GM23338 (cell line): Measurements from ENCODE around the gene SRSF5. TPM values are rescaled to one million over a fixed set of nuclear protein-coding genes. Genes with fewer than 3 reads are reported as not detected.

Source experiments
- ATAC-seq: fragments of 200-7000 bp; cut with Tn5 transposase; 3 replicates; pipeline ENCODE4 v1.9.1; 2020
- DNase-seq: peaks from one replicate; pipeline ENCODE4 v3.0.0-alpha.2; 2015; ENCODE audit warnings: low spot score
- H2AFZ ChIP-seq: fragments of 200-600 bp; sonication (generic); 2 replicates; pipeline ENCODE4 v1.8.0; 2016; ENCODE audit warnings: antibody characterized with exemption, mild to moderate bottlenecking, moderate library complexity
- H3F3A ChIP-seq: fragments of 200-600 bp; sonication (generic); replicated peaks from 2 replicates; pipeline ENCODE4 v1.8.0; 2017; ENCODE audit warnings: antibody characterized with exemption, mixed run types, low read depth
- H3K27ac ChIP-seq: fragments of 200-600 bp; sonication (generic); 2 replicates; pipeline ENCODE4 v1.6.1; 2016; ENCODE audit warnings: low read depth
- H3K27me3 ChIP-seq: fragments of 200-600 bp; sonication (generic); 2 replicates; pipeline ENCODE4 v1.8.0; 2016; ENCODE audit warnings: mild to moderate bottlenecking, mixed run types, moderate library complexity; ENCODE audit not compliant: insufficient read depth
- H3K36me3 ChIP-seq: fragments of 200-600 bp; sonication (generic); 2 replicates; pipeline ENCODE4 v1.8.0; 2016; ENCODE audit warnings: mild to moderate bottlenecking; ENCODE audit not compliant: insufficient read depth
- H3K4me1 ChIP-seq: fragments of 200-600 bp; sonication (generic); 2 replicates; pipeline ENCODE4 v1.8.0; 2016; ENCODE audit warnings: mild to moderate bottlenecking, moderate library complexity; ENCODE audit not compliant: insufficient read depth
- H3K4me2 ChIP-seq: fragments of 200-600 bp; sonication (generic); 2 replicates; pipeline ENCODE4 v1.7.1; 2017; ENCODE audit warnings: mixed run types
- H3K4me3 ChIP-seq: fragments of 200-600 bp; sonication (generic); 2 replicates; pipeline ENCODE4 v1.6.1; 2016; ENCODE audit warnings: mixed run types
- H3K79me2 ChIP-seq: fragments of 200-600 bp; sonication (generic); replicated peaks from 2 replicates; pipeline ENCODE4 v1.8.0; 2017; ENCODE audit warnings: mild to moderate bottlenecking; ENCODE audit not compliant: insufficient read depth
- H3K9me2 ChIP-seq: fragments of 200-600 bp; sonication (generic); 2 replicates; pipeline ENCODE4 v1.8.0; 2017; ENCODE audit not compliant: insufficient read depth
- H4K20me1 ChIP-seq: fragments of 200-600 bp; sonication (generic); replicated peaks from 2 replicates; pipeline ENCODE4 v1.8.0; 2017; ENCODE audit warnings: mild to moderate bottlenecking; ENCODE audit not compliant: insufficient read depth
- H3K27ac Mint-ChIP-seq: 2 replicates; pipeline ENCODE4 v1.8.0; 2020; ENCODE audit warnings: inconsistent platforms, mild to moderate bottlenecking, moderate library complexity, mixed read lengths
- H3K27me3 Mint-ChIP-seq: 3 replicates; pipeline ENCODE4 v1.8.0; 2022; ENCODE audit warnings: low read depth, mild to moderate bottlenecking, moderate library complexity, mixed read lengths, inconsistent platforms; ENCODE audit not compliant: insufficient read depth, poor library complexity
- H3K36me3 Mint-ChIP-seq: 3 replicates; pipeline ENCODE4 v1.8.0; 2021; ENCODE audit warnings: low read depth, mild to moderate bottlenecking, inconsistent platforms, moderate library complexity, mixed read lengths
- H3K4me1 Mint-ChIP-seq: 3 replicates; pipeline ENCODE4 v1.8.0; 2020; ENCODE audit warnings: mild to moderate bottlenecking, inconsistent platforms, mixed read lengths
- H3K4me3 Mint-ChIP-seq: 3 replicates; pipeline ENCODE4 v1.8.0; 2021; ENCODE audit warnings: moderate library complexity, mild to moderate bottlenecking, inconsistent platforms, mixed read lengths
- H3K9me3 Mint-ChIP-seq: 3 replicates; pipeline ENCODE4 v1.8.0; 2020; ENCODE audit warnings: moderate library complexity, mild to moderate bottlenecking, inconsistent platforms, mixed read lengths
- CREB1 ChIP-seq: fragments of 250-450 bp; sonication (Bioruptor Pico); IDR thresholded peaks from 2 replicates; pipeline ENCODE4 v1.5.0; 2020; ENCODE audit warnings: low read depth, mild to moderate bottlenecking, moderate library complexity
- ETS1 ChIP-seq: IDR thresholded peaks from 2 replicates; pipeline ENCODE4 v1.6.1; 2016; ENCODE audit warnings: antibody characterized with exemption
- EZH2 ChIP-seq: fragments of 200-600 bp; sonication (generic); IDR thresholded peaks from one replicate; pipeline ENCODE4 v1.8.0; 2017; ENCODE audit warnings: antibody characterized with exemption, mild to moderate bottlenecking, low read depth; ENCODE audit not compliant: unreplicated experiment
- NANOG ChIP-seq: IDR thresholded peaks from 2 replicates; pipeline ENCODE4 v1.6.1; 2016; ENCODE audit warnings: antibody characterized with exemption, borderline replicate concordance
- STAT1 ChIP-seq: IDR thresholded peaks from one replicate; pipeline ENCODE4 v1.6.1; 2016; ENCODE audit warnings: antibody characterized with exemption; ENCODE audit not compliant: unreplicated experiment
- ZNF331 ChIP-seq: fragments of 250-450 bp; sonication (Bioruptor Pico); IDR thresholded peaks from 2 replicates; pipeline ENCODE4 v1.5.0; 2020; ENCODE audit warnings: low read depth, mild to moderate bottlenecking, moderate library complexity
- polyA plus RNA-seq: library from polyadenylated mRNA; unstranded; fragments of >200 nt; fragmentation: Nextera tagmentation; extraction: Ambion mirVana; gene quantifications from 2 replicates; pipeline ENCODE4 v1.2.1, GENCODE V29; 2016
- total RNA-seq: library from RNA; depleted of rRNA; stranded (reverse); fragments of >200 nt; shearing (Covaris generic); gene quantifications from 2 replicates; pipeline ENCODE4 v1.2.3, GENCODE V29; 2014
- TF ChIP-seq, protein P1 (sequence below): fragments of 250-450 bp; sonication (Bioruptor Pico); IDR thresholded peaks from 2 replicates; pipeline ENCODE4 v1.5.0; 2020; ENCODE audit warnings: mild to moderate bottlenecking, moderate library complexity
- TF ChIP-seq, protein P2 (sequence below): IDR thresholded peaks from one replicate; pipeline ENCODE4 v1.6.1; 2018; ENCODE audit warnings: antibody characterized with exemption; ENCODE audit not compliant: unreplicated experiment

The SRSF5 gene
- total and polyA plus RNA-seq, 2 experiments from 2014 or later: 172 to 389 TPM

GRCh38 chr14:69760810-69761209 lies 6.1 kb upstream of the SRSF5 start:
- Histone ChIP-seq H3K27ac (no peak overlapping the region), H2AFZ (no peak overlapping the region), H3K9me2 (no peaks in the 10 kb centered on the region), H3F3A (no peaks in the 10 kb centered on the region), H3K79me2 (no peaks in the 10 kb centered on the region), H3K27me3 (no peaks in the 10 kb centered on the region), H3K4me1 (no peaks in the 10 kb centered on the region), H3K36me3 (no peaks in the 10 kb centered on the region), H3K4me3 (no peak overlapping the region), H4K20me1 (no peaks in the 10 kb centered on the region), H3K4me2 (no peak overlapping the region)
- H3K36me3 Mint-ChIP-seq: 0 out of 3 replicates have a peak, but pooled peaks cover 2% of the 10 kb centered on the region
- DNase-seq: no peak
- H3K27ac Mint-ChIP-seq: no peak overlapping the region
- peaks cover 2% of the 10 kb centered on the region for H3K27me3 Mint-ChIP-seq
- H3K4me1 Mint-ChIP-seq: 0 out of 3 replicates have a peak, but pooled peaks cover 2% of the 10 kb centered on the region
- no peak for TF ChIP-seq EZH2
- TF ChIP-seq, protein P1, sequence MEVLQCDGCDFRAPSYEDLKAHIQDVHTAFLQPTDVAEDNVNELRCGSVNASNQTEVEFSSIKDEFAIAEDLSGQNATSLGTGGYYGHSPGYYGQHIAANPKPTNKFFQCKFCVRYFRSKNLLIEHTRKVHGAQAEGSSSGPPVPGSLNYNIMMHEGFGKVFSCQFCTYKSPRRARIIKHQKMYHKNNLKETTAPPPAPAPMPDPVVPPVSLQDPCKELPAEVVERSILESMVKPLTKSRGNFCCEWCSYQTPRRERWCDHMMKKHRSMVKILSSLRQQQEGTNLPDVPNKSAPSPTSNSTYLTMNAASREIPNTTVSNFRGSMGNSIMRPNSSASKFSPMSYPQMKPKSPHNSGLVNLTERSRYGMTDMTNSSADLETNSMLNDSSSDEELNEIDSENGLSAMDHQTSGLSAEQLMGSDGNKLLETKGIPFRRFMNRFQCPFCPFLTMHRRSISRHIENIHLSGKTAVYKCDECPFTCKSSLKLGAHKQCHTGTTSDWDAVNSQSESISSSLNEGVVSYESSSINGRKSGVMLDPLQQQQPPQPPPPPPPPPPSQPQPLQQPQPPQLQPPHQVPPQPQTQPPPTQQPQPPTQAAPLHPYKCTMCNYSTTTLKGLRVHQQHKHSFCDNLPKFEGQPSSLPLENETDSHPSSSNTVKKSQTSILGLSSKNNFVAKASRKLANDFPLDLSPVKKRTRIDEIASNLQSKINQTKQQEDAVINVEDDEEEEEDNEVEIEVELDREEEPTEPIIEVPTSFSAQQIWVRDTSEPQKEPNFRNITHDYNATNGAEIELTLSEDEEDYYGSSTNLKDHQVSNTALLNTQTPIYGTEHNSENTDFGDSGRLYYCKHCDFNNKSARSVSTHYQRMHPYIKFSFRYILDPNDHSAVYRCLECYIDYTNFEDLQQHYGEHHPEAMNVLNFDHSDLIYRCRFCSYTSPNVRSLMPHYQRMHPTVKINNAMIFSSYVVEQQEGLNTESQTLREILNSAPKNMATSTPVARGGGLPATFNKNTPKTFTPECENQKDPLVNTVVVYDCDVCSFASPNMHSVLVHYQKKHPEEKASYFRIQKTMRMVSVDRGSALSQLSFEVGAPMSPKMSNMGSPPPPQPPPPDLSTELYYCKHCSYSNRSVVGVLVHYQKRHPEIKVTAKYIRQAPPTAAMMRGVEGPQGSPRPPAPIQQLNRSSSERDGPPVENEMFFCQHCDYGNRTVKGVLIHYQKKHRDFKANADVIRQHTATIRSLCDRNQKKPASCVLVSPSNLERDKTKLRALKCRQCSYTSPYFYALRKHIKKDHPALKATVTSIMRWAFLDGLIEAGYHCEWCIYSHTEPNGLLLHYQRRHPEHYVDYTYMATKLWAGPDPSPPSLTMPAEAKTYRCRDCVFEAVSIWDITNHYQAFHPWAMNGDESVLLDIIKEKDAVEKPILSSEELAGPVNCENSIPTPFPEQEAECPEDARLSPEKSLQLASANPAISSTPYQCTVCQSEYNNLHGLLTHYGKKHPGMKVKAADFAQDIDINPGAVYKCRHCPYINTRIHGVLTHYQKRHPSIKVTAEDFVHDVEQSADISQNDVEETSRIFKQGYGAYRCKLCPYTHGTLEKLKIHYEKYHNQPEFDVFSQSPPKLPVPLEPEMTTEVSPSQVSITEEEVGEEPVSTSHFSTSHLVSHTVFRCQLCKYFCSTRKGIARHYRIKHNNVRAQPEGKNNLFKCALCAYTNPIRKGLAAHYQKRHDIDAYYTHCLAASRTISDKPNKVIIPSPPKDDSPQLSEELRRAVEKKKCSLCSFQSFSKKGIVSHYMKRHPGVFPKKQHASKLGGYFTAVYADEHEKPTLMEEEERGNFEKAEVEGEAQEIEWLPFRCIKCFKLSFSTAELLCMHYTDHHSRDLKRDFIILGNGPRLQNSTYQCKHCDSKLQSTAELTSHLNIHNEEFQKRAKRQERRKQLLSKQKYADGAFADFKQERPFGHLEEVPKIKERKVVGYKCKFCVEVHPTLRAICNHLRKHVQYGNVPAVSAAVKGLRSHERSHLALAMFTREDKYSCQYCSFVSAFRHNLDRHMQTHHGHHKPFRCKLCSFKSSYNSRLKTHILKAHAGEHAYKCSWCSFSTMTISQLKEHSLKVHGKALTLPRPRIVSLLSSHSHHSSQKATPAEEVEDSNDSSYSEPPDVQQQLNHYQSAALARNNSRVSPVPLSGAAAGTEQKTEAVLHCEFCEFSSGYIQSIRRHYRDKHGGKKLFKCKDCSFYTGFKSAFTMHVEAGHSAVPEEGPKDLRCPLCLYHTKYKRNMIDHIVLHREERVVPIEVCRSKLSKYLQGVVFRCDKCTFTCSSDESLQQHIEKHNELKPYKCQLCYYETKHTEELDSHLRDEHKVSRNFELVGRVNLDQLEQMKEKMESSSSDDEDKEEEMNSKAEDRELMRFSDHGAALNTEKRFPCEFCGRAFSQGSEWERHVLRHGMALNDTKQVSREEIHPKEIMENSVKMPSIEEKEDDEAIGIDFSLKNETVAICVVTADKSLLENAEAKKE: no peak
- no peak for TF ChIP-seq ZNF331 (CRISPR knock-in tag)
- no peak for TF ChIP-seq ETS1
- TF ChIP-seq STAT1: no peak
- no peak for TF ChIP-seq CREB1 (CRISPR knock-in tag)
- TF ChIP-seq, protein P2, sequence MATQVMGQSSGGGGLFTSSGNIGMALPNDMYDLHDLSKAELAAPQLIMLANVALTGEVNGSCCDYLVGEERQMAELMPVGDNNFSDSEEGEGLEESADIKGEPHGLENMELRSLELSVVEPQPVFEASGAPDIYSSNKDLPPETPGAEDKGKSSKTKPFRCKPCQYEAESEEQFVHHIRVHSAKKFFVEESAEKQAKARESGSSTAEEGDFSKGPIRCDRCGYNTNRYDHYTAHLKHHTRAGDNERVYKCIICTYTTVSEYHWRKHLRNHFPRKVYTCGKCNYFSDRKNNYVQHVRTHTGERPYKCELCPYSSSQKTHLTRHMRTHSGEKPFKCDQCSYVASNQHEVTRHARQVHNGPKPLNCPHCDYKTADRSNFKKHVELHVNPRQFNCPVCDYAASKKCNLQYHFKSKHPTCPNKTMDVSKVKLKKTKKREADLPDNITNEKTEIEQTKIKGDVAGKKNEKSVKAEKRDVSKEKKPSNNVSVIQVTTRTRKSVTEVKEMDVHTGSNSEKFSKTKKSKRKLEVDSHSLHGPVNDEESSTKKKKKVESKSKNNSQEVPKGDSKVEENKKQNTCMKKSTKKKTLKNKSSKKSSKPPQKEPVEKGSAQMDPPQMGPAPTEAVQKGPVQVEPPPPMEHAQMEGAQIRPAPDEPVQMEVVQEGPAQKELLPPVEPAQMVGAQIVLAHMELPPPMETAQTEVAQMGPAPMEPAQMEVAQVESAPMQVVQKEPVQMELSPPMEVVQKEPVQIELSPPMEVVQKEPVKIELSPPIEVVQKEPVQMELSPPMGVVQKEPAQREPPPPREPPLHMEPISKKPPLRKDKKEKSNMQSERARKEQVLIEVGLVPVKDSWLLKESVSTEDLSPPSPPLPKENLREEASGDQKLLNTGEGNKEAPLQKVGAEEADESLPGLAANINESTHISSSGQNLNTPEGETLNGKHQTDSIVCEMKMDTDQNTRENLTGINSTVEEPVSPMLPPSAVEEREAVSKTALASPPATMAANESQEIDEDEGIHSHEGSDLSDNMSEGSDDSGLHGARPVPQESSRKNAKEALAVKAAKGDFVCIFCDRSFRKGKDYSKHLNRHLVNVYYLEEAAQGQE: no peak
- TF ChIP-seq NANOG: no peak
- no peak for ATAC-seq
- H3K4me3 Mint-ChIP-seq: no peak overlapping the region
- H3K9me3 Mint-ChIP-seq: 0 out of 3 replicates have a peak, but pooled peaks cover 3% of the 10 kb centered on the region
